Spleen (tissue), 7 donors: ENCODE measurements around the gene PCCA.

Experiments used
- CTCF ChIP-seq, 11 experiments: fragments of 200-600 bp in 7 of 11; fragments of 450-650 bp in 4 of 11; sonication (generic) in 4 of 11; IDR thresholded peaks in 8 of 11; conservative IDR thresholded peaks in 3 of 11; 1 replicate in 7 of 11; 2 replicates in 4 of 11; pipeline versions ENCODE4 v1.4.0 to v1.8.0; 2016 to 2021; ENCODE audit warnings: antibody characterized with exemption in 11 of 11, inconsistent platforms in 4 of 11, mild to moderate bottlenecking in 1 of 11
- POLR2A ChIP-seq, 3 donors: fragments of 450-650 bp; IDR thresholded peaks; one replicate each; pipeline ENCODE4 v1.5.1; 2017; ENCODE audit warnings: antibody characterized with exemption in 3 of 3, mild to moderate bottlenecking in 1 of 3
- POLR2AphosphoS5 ChIP-seq, 3 donors: sonication (generic); formaldehyde crosslinking; IDR thresholded peaks; one replicate each; pipeline ENCODE4 v1.5.1; 2017; ENCODE audit warnings: antibody characterized with exemption in 3 of 3
- donor health status: DM: no; HTN: no; CAD: no; lungs with moderate emphysema.
- donor health status: DM: no; HTN: no; CAD: no.
- donor health status: DM: no; HTN: no; CAD: no.

DNA sequence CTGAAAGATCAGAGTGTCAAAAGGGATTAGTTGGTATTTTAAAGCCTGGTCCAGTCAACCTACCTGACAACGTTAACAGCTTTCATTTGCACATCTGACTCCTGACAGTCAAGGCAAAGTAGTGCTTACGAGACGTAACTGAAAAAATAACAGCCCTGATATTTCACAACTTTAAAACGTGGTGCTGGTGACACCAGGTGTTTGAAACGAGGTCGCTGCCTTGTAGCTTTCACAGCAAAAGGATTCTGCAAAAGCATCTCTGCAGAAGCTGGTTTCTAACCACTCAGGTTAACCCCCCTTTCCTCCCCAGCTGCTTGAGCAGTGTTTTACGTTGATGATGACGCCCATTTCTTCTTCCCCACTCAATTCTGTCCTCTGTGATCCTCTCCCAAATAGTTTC is 476.4 kb downstream of the PCCA start:
- no peak for TF ChIP-seq CTCF (IDR thresholded peaks at IDR 0.05 in 8 of 11, conservative IDR thresholded peaks at IDR 0.05 in 3 of 11)
- TF ChIP-seq POLR2A (IDR thresholded peaks at IDR 0.05), result no peak
- no peak for TF ChIP-seq POLR2AphosphoS5 (IDR thresholded peaks at IDR 0.05)
